ENCODE results near the gene FOXO1.
A peak's percentile ranks its signal among the peaks of the same experiment; 100 is the strongest.
"Not testable (repeated sequence)": the region's sequence is repeated elsewhere in the genome, so short reads cannot be mapped to it uniquely, and the experiment has no call there.

The FOXO1 gene

DNA sequence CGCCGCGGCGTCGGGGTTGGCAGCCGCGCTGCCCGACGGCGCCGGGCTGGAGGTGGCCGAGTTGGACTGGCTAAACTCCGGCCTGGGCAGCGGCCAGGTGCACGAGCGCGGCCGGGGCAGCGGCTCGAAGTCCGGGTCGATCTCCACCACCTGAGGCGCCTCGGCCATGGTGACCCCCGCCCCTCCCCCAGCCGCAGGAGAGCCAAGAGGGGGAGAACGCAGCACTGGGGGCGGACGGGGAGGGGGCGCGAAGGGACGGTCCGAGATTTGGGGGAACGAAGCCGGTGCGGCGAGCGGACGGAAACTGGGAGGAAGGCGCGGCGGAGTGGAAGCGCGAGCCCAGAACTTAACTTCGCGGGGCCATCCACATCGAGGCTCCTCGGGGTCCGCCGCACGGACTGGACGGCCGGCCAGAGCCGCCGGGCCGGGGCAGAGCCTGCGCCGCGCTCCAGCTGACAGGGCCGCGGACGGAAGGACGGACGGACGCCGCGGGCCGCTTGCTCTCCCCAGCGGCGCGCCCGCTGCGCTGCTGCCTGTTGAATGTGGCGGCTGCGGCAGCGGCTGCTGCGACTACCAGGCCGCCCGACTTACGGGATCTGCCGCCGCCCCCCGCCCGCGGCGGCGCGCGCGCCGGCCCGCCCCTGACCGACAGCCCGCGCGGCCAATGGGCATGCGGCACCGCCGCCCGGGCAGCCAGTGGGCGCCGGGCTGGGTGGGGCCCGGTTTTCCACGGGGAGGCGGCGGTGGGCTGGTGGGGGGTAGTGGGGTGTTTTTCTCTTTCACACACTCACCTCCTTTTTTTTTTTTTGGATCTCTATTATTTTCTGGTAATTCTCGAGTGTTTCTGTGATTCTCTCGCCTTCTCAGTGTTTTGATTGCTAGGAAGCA lies at the start of gene FOXO1:
Gene FOXO1 (minus strand): TSS at position 597 of the 888 bp plus-strand sequence. CDS start 429 bp downstream, at position 168.
- DNase-seq: peak; percentile 87

DNA sequence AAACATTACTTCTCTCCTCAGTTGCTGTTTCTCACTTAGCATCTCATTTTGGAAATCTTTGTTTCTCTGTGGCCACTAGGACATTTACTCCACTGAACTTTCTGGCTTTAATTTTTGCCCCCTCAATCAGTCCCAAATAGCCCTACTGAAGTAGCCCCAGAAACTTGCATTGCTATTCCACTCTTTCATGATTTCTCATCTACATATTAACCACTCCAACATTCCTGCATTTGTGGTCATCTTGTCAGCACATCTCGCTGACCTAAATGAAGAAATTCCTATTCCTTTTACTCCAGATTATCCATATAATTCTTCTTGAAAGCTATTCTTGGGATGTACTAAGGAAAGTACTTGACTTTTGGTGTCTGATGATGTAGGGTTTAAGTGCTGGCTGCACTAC lies 48.0 kb upstream of the FOXO1 start:
- not testable (repeated sequence) for DNase-seq

DNA sequence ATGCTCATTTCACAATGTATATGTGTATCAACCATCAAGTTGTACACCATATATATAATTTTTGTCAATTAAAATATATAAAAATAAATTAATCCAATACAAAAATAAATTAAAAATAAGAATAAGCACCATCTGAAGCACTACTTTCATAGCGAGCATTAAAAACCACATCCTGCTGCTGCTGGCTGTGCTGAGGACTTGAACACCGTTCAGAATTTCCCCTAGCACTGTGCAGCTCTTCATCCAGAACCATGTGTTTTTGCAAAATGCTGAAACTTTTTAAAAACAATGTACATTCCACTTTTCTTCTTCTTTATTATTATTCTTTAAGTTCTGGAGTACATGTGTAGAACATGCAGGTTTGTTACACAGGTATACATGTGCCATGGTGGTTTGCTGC lies 40.0 kb upstream of the FOXO1 start:
- no peak for DNase-seq

DNA sequence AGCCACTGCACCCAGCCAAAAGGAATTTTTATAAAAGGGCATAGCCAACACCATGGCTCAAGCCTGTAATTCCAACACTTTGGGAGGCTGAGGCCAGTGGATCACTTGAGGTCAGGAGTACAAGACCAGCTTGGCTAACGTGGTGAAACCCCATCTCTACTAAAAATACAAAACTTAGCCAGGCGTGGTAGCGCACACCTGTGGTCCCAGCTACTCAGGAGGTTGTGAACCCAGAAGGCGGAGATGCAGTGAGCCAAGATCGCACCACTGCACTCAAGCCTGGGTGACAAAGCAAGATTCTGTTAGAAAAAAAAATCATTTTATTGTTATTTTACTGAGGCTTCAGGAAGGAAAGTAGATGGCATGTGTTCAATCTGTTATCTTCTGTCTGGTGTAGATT lies 31.3 kb upstream of the FOXO1 start:
- no peak for DNase-seq

DNA sequence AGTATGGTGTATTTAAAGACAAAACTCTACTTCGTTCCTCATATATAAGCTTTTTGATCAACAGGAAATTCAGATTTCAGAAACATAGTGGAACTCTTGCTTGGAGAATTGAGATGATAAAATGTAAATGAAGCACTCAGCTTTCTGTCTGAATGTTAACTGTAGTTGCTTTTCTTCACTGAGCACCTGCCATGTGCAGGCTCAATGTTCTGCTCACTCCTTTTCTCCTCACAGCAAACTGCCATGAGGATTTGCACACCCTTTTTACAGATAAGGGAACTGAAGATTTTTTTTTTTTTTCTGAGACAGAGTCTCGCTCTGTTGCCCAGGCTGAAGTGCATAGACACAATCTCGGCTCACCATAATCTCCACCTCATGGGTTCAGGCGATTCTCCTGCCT lies 28.0 kb upstream of the FOXO1 start:
- DNase-seq: no peak

DNA sequence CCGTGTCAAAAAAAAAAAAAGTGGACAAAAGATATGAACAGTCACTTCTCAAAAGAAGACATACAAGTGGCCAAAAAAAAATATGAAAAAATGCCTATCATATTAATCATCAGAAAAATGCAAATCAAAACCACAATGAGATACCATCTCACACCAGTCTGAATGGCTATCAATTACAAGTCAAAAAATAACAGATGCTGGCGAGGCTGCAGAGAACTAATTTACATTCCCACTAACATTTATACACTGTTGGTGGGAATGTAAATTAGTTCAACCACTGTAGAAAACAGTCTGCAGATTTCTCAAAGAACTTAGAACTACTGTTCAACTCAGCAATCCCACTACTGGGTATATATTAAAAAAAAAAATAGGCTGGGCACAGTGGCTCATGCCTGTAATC lies 26.5 kb upstream of the FOXO1 start:
- no peak for DNase-seq

DNA sequence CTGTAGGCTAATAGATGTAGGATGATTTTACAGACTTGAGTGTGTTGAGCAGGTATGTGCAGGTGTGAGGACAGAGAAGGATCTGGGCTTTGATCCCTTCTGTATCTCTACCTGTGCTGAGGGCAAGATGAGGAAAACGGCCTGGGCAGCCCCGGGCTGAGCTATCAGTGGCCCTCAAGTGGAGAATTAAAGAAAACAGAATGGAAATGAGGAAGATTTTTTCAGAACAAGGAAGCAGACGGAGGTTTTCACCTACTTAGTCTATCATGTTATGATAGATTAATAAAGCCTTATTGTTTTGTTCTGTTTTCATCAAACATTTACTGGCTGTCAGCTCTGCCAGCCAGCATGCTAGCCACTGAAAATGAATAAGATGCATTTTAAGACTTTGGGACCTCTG lies 22.3 kb upstream of the FOXO1 start:
- no peak for DNase-seq

DNA sequence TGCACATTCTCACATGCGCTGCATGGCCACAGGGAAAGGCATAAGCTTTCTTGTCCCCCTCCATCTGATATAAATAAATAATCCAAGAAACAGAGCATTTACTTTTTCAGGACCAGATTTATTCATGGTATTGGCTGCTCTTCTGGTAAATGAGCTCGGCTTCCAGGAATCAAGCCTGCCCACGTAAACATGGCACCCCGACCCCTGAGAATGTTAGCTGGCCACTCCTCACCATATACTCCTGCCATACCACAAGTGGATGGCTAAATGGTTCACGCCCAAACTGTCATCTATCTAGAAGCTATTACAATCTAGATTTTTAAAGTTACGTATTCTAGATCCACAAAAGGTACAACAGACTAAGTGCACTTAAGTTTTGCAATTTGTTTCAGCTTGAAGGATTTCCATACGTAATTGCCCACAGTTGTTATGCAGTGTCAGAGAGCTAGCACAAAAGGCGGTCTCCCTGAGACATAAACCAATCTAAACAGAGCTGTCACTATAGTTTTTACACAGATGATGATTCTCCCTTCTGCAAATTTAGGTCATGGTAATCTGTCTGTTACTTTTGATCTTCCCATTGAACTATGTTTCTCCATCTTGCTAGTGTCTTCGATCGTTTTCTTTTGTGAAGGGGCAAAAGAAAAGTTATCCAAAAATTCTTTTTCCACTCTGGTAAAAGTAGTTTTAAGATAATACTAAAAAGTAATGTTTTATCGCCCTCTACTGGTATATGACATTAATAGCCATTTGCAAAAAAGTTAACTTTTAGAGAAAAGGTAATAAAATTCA lies 16.2 kb upstream of the FOXO1 start:
- no peak for DNase-seq

DNA sequence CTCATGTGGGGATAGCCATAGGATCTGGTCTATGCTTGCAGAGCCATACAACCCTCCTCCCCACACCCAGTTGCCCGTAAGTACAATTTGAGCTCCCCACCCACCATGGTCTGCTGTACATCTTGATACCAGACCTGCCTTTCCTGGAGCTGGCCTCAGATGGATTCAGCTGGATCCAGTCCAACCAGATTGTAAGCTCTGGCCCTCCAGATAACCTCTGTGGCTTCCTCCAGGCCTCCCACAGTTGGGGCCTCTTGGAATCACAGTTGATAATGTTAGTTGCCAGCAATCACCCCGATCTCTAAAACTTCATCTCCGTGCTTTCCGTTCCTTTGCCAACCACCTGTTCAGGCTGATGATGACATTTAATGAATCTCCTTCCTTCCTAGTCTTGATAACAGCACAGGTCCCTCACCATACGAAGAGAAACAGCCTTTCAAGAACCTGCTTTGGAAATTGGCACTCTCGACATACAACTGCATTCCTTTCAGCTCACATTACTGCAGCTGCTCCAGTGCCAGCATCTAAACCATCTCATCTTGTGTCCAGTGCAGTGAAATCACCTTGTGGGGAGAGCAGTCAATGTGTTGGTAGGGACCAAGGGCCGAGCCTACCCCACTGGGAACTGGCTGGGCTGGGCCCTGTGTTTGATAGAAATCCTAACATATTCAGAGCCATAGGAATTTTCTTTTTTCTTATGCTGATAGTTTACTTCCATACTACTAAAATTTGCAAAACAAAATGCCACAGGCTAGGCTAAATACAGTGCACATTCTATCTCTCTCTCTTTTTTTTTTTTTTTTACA lies 15.1 kb upstream of the FOXO1 start:
- no peak for DNase-seq

DNA sequence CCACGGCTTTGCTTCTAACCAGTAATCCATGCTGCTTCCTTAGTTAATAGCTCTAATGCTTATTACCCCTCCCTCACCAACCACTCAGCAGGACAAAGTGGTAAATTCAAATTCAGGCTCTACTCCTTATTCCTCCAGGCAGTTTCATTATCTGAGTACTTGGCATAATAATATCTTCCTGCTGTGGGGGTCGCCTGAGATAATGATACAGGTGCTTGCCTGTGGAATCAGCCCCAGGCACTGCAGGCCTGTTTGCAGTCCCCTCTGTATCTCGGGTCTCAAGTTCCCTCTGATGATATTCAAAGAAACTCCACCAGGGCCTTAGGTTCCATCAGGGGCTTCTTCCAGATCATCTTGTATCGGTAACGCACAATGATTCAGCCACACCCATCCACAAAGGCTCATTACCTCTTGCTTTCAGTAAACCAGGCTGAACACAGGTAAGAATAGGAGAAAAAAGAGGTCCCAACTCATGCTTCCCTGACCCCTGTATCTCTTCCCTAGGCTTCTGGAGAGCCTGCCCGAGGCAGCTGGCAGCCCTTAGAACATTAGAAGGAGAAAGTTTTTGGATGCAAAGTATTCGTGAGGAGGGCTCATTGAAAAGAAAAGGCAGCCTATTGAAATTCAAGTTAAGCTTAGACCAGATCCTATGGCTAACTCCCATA lies 14.3 kb upstream of the FOXO1 start:
- no peak for DNase-seq

DNA sequence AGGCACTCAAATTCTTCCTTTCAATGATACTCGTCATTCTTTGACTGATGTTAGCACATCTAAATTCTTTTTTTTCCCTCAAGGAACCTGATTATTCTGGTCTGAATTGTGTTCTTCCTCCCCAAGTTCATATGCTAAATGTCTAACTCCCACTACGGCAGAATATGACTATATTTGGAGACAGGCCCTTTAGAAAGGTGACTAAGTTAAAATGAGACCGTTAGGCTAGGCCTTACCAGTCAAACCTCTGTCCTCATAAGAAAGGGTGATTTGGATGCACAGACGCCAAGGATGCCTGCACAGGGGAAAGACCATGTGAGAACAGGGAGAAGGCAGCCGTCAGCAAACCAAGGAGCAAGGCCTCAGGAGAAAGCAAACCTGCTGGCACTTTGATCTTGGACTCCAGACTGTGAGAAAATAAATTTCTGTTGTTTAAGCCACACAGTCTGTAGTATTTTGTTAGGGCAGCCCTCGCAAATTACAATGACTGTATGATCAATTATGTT lies 13.1 kb upstream of the FOXO1 start:
- DNase-seq: no peak

DNA sequence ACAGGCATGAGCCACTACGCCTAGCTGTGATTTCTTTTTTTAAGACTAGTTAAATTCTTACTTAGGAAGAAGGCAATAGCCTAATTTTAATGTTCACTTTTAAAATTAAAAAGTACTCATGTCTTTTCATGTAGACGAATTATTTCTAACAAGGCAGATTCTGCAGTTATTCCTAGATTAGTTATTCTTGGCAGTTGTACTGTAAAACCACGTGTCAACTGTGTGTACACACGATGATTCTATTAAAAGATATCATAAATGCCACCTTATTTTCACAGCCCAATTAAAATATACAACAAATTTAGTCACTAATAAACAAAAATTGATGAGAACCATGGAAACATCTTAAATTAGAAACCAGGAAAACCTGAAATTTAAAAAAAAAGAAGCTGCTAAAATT lies 10.6 kb upstream of the FOXO1 start:
- no peak for DNase-seq

DNA sequence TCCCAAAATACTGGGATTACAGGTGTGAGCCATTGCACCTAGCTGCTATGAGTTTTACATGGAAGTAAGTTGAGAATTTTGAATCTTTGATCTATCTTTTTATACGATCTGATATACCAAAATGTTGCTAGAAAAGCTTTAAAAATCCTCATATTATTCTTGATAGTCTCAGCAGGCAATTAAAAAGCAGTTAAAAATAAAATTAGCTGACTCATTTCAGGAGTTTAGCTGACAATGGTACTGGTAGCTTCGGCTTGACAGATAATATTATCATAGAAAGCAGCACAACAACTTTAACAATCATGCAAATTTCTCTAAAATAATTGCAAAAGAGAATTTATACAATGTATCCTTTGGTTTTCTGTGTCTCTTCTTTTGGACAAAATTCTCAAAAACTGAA lies 9.6 kb upstream of the FOXO1 start:
- DNase-seq: no peak

DNA sequence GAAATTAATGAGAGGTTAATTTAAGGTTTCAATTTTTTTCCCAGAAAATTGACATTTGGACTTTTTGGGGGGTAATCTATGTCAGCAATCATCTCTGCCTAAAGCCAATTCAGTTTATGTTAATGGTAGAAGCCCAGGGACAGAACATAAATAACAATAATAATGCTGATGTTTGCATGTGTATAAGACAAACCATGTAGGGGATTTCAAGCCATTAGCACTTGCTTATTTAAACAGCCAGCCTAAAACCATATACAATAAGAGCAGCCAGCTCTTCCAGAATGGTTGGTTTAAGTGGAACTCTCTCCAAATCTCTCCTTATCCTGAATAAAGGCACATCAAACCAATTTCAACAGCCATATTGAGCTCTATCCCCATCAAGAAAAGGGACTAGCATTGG lies 7.0 kb upstream of the FOXO1 start:
- no peak for DNase-seq

DNA sequence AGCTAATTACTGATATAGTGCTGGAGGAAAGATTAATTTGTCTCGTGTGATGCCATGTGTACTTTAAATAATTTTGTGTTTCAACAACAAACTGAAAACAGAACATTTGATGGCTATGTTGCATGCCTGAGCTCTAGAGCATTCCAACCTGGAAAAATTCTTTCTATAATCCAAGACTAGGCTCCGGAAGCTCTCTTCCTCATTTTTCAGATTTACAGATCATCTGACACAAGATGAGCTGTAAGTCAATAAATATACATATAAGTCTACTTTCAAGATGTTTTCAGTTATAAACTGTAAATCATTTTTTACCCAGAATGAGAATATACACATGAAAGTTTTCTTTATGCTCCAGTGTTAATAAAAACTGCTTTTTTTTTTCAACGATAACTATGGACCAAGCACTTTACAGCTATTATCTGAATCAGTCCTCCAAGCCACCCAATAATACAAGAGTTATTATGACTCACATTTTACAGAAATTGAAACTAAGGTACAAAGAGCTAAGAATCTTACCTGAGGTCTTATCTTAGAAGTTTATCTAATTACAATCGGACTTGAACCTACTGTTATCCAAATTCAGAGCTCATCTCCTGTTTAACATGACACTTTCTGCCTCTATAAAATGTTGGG lies 6.4 kb upstream of the FOXO1 start:
- DNase-seq: no peak

DNA sequence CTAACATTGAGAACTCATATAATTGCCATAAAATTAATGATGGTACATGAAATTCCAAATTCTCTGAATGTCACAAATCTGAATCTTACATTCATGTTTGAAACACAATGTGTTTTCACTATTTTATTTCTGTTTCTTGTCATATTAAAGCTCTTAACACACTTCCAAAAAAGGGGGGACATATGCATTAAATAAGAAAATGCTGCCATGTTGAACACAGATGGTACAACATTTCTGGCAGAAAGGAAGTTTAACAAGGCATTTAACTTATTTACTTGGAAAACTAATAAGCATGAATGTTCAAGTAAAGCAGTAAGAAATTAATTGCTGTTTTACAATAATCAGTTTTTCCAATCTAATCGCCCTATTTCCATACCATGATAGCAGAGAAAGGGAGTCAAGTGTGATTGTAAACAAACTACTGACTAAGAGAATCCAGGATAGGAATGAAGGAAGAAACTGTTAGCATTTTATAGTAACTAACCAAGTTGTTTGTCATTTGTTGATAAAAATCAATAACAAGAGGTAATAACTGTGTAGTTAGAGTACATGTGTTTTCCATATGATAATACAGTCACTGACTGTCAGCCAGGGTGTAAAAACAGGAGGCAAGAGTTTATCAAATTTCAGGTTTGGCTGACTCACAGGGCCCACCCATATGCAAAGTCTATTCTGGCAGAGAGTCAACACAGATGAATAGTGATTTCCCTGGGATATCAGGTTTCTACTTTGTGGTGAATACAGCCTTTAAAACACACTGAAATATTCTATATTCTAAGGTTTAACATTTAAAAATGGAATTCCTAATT lies 5.7 kb upstream of the FOXO1 start:
- no peak for DNase-seq

DNA sequence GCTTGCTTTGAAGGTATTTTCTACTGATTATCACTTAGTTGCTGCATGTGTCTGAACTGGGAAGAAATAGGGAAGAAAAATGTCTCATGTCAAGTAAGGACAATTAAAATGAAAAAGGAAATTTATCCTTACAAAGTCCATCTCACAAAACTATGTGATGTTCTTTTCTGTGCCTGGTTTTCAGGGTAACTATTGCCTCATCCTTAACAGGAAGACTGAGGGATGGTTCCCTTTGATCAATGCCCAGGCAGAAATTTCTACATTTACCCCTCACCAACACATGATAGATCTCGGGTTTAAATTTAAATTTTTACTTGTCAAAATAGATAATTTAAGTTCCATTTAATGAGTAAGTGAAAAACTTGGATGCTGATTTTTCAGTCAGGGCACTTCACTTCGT lies 3.9 kb upstream of the FOXO1 start:
- DNase-seq: no peak

DNA sequence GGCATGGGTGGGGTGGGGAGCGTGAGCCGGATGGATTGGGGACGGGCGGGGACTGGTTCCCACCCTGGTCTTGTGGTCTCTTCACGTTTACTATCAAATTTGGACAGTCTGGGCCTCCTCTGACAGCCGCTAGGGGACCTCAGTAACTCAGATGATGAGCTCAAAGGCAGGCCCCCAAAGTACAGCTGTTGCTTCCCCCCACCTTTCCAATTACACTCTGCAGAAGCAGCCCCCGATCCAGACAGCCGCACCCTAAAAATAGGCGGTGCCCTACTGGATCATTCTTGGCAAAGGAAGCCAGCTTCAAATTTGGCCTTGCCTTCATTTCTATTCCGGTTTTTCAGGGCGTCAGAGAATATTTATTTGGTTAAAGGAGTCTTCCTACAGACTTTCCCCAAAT lies 1.9 kb upstream of the FOXO1 start:
- no peak for DNase-seq

DNA sequence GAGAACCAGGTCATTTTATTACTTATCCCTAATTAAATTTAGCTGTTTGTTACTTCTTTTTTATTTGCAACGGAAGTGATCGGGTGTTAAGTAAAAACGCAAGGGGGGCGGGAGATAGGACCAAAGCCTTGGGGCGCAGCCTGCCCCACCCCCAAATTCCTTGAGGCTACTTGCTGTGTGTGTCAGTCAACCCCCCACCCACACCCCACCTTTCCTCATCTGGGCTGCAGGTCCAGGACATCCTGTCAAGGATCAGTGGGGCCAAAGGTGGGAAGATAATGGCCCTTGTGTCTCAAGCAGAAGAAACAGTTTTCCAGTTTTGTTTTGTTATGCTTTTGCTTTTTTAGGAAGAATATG lies 1.2 kb upstream of the FOXO1 start:
- no peak for DNase-seq

DNA sequence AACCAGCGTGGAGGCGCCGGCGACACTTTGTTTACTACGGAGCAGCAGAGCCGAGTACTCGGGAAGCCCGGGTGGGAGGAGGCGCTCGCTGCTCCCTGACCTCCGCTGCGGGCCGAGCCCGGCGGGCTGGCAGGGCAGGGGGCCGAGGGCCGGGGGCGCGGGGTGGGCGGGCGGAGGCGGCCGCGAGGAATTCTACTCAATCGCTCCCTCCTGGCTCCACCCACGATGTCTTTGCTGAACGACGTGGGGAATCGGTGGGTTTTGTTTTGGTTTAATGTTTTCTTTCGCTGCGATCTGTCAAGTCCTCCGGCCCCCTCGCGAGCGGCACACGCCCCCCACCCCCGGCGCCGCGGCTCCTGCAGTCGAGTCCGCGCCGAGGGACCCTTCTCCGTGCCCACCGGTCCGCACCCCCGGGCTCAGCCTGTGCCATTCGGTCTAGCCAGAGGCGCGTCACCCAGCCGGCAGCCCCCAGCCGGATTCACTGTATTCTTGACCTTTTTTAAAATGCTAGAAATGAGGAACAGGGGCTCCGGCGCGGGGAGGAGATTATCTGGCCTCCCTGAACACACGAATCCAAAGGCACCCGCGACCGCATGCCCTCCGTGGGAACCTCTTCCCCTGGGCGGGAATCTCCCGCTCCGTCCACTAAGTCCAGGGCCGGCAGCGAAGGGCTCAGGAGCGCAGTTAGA lies 636 bp upstream of the FOXO1 start:
- DNase-seq: no peak
